CD14-positive monocyte (primary cell): ENCODE data around the gene ERLIN1. TPM values are rescaled to one million over a fixed set of nuclear protein-coding genes. Genes with fewer than 3 reads are reported as not detected.

ENCODE experiments used
- DNase-seq, 3 donors: peaks; one replicate each; pipeline ENCODE4 v3.0.0-alpha.2; 2011 to 2022
- H2AFZ ChIP-seq: 2 replicates; pipeline ENCODE4 v1.6.0; 2012; ENCODE audit warnings: mild to moderate bottlenecking, low read depth, low read length, inconsistent platforms; ENCODE audit not compliant: insufficient read depth, poor library complexity, severe bottlenecking
- H3K27ac ChIP-seq, 2 donors: 1 replicate in 1 of 2; 2 replicates in 1 of 2; pipeline ENCODE4 v1.5.1; 2012 to 2013; ENCODE audit warnings: low read length in 2 of 2, control low read depth in 1 of 2, inconsistent platforms in 1 of 2, low read depth in 1 of 2, mild to moderate bottlenecking in 1 of 2
- H3K27me3 ChIP-seq, 2 donors: one replicate each; pipeline versions ENCODE4 v1.6.0 to v1.6.1; 2011 to 2013; ENCODE audit warnings: low read length in 2 of 2; ENCODE audit not compliant: control insufficient read depth in 2 of 2, insufficient read depth in 2 of 2
- H3K36me3 ChIP-seq, 2 donors: replicated peaks in 1 of 2; 1 replicate in 1 of 2; 2 replicates in 1 of 2; pipeline versions ENCODE4 v1.5.1 to v1.6.1; 2012 to 2013; ENCODE audit warnings: low read length in 2 of 2, control low read depth in 1 of 2, inconsistent platforms in 1 of 2, mild to moderate bottlenecking in 1 of 2; ENCODE audit not compliant: insufficient read depth in 2 of 2, control insufficient read depth in 1 of 2
- H3K4me1 ChIP-seq, 2 donors: 1 replicate in 1 of 2; 2 replicates in 1 of 2; pipeline versions ENCODE4 v1.5.1 to v1.6.1; 2012 to 2013; ENCODE audit warnings: low read length in 2 of 2, control low read depth in 1 of 2, inconsistent platforms in 1 of 2, mild to moderate bottlenecking in 1 of 2, moderate library complexity in 1 of 2; ENCODE audit not compliant: insufficient read depth in 2 of 2, control insufficient read depth in 1 of 2
- H3K4me2 ChIP-seq: replicated peaks from 2 replicates; pipeline ENCODE3; 2012; ENCODE audit warnings: low read length, moderate library complexity, mild to moderate bottlenecking; ENCODE audit not compliant: poor library complexity, severe bottlenecking; ENCODE audit errors: extremely low read depth
- H3K4me3 ChIP-seq, 3 experiments: fragments of 200-600 bp in 1 of 3; sonication (generic) in 1 of 3; replicated peaks in 1 of 3; 1 replicate in 2 of 3; 2 replicates in 1 of 3; pipeline ENCODE4 v1.5.1; 2011 to 2013; ENCODE audit warnings: low read length in 3 of 3, mild to moderate bottlenecking in 3 of 3, control low read depth in 2 of 3, low read depth in 2 of 3, inconsistent platforms in 1 of 3, moderate library complexity in 1 of 3
- H3K79me2 ChIP-seq: 2 replicates; pipeline ENCODE4 v1.6.0; 2012; ENCODE audit warnings: mild to moderate bottlenecking, control low read depth, inconsistent platforms, low read length, moderate library complexity; ENCODE audit not compliant: insufficient read depth
- H3K9ac ChIP-seq: 2 replicates; pipeline ENCODE4 v1.6.0; 2017; ENCODE audit warnings: low read length, mild to moderate bottlenecking; ENCODE audit not compliant: insufficient read depth, poor library complexity, severe bottlenecking
- H3K9me3 ChIP-seq, 2 donors: replicated peaks in 1 of 2; 1 replicate in 1 of 2; 2 replicates in 1 of 2; pipeline versions ENCODE4 v1.5.1 to v1.6.1; 2012 to 2013; ENCODE audit warnings: low read length in 2 of 2, control low read depth in 1 of 2; ENCODE audit not compliant: control insufficient read depth in 1 of 2, insufficient read depth in 1 of 2
- H4K20me1 ChIP-seq: 2 replicates; pipeline ENCODE4 v1.6.0; 2012; ENCODE audit warnings: mild to moderate bottlenecking, low read length, control low read depth, moderate library complexity; ENCODE audit not compliant: insufficient read depth
- H3K27ac Mint-ChIP-seq, 7 donors: one replicate each; pipeline ENCODE4 v1.8.0; 2020; ENCODE audit warnings: mild to moderate bottlenecking in 7 of 7, mixed read lengths in 7 of 7, moderate library complexity in 6 of 7, inconsistent platforms in 2 of 7
- H3K27me3 Mint-ChIP-seq, 3 donors: one replicate each; pipeline ENCODE4 v1.8.0; 2021 to 2022; ENCODE audit warnings: low read depth in 3 of 3, mild to moderate bottlenecking in 3 of 3, mixed read lengths in 3 of 3, moderate library complexity in 3 of 3, inconsistent platforms in 1 of 3
- H3K36me3 Mint-ChIP-seq, 2 donors: one replicate each; pipeline ENCODE4 v1.8.0; 2020; ENCODE audit warnings: mixed read lengths in 2 of 2, inconsistent platforms in 1 of 2, mild to moderate bottlenecking in 1 of 2
- H3K4me1 Mint-ChIP-seq: one replicate; pipeline ENCODE4 v1.8.0; 2020; ENCODE audit warnings: mild to moderate bottlenecking, mixed read lengths
- H3K4me3 Mint-ChIP-seq, 2 donors: one replicate each; pipeline ENCODE4 v1.8.0; 2020; ENCODE audit warnings: mild to moderate bottlenecking in 2 of 2, mixed read lengths in 2 of 2, moderate library complexity in 1 of 2
- H3K9me3 Mint-ChIP-seq, 7 donors: one replicate each; pipeline ENCODE4 v1.8.0; 2020 to 2022; ENCODE audit warnings: mixed read lengths in 7 of 7, mild to moderate bottlenecking in 6 of 7, moderate library complexity in 6 of 7, inconsistent platforms in 2 of 7
- CTCF ChIP-seq: fragments of 200-600 bp; IDR thresholded peaks from one replicate; pipeline ENCODE4 v1.8.0; 2022; ENCODE audit warnings: antibody characterized with exemption, mild to moderate bottlenecking
- WGBS: methylation state at CpG from one replicate; pipeline ENCODE4 v1.1.5; 2013; ENCODE audit warnings: missing lambda C conversion rate; ENCODE audit not compliant: insufficient coverage; 5-methylcytosine and 5-hydroxymethylcytosine counted together
- intact Hi-C, 2 donors: fragments of 100-400 bp; cut with micrococcal nuclease; formaldehyde crosslinking; loops; one replicate each; pipeline versions ENCODE4 v1.15.0 to v1.15.1; 2023
- polyA plus RNA-seq, 3 donors: library from polyadenylated mRNA; depleted of rRNA in 1 of 3; unstranded in 2 of 3; stranded (reverse) in 1 of 3; fragments of 300-500 nt in 2 of 3; fragments of >200 nt in 1 of 3; fragmentation: Illumina TruSeq in 2 of 3; gene quantifications; 1 replicate in 2 of 3; 2 replicates in 1 of 3; pipeline ENCODE4 v1.2.3, GENCODE V29; 2012 to 2021

Gene ERLIN1
- polyA plus RNA-seq, 3 donors: 14.5 to 31.4 (median 18.7) TPM

- Mint-ChIP-seq H3K4me1 (peaks cover 5% of the 10 kb centered on the region), H3K36me3 (no peaks in the 10 kb centered on the region), H3K9me3 (peaks cover 0 to 7% (median 2%) of the 10 kb centered on the region in 7 donors), H3K27me3 (peaks cover 5 to 7% (median 5%) of the 10 kb centered on the region in 3 donors), H3K27ac (no peak overlapping the region), H3K4me3 (no peak overlapping the region)
- H2AFZ ChIP-seq: no peak overlapping the region
- H3K36me3 ChIP-seq: no peaks in the 10 kb centered on the region
- H3K27me3 ChIP-seq: no peaks in the 10 kb centered on the region
- H3K27ac ChIP-seq: no peak overlapping the region
- no peak overlapping the region for H3K4me2 ChIP-seq
- no CpG with 5 or more reads among the region's 5 CpGs for WGBS
- no peak for TF ChIP-seq CTCF
- no peak for DNase-seq
- H3K4me1 ChIP-seq: no peaks in the 10 kb centered on the region
- no peaks in the 10 kb centered on the region for H3K79me2 ChIP-seq
- no peak overlapping the region for H3K4me3 ChIP-seq
- intact Hi-C loops: no loop called here
- H3K9ac ChIP-seq: no peak overlapping the region
- H4K20me1 ChIP-seq: no peaks in the 10 kb centered on the region
- H3K9me3 ChIP-seq: no peaks in the 10 kb centered on the region
Observed at GRCh38 chr10:100104300-100104699, 81.5 kb downstream of the ERLIN1 start.

GRCh38 chr10:100103581-100103980 is 82.2 kb downstream of the ERLIN1 start:
- Histone ChIP-seq H3K4me3 (no peak overlapping the region), H3K4me2 (no peak overlapping the region), H3K9ac (no peak overlapping the region), H3K79me2 (no peaks in the 10 kb centered on the region), H3K36me3 (no peaks in the 10 kb centered on the region), H3K4me1 (no peaks in the 10 kb centered on the region), H4K20me1 (no peaks in the 10 kb centered on the region), H3K27ac (no peak overlapping the region), H3K9me3 (no peaks in the 10 kb centered on the region), H2AFZ (no peak overlapping the region), H3K27me3 (no peaks in the 10 kb centered on the region)
- peaks cover 0 to 10% (median 2%) of the 10 kb centered on the region in 7 donors for H3K9me3 Mint-ChIP-seq
- no peak overlapping the region for H3K4me3 Mint-ChIP-seq
- no peak for TF ChIP-seq CTCF
- DNase-seq: no peak
- peaks cover 5% of the 10 kb centered on the region for H3K4me1 Mint-ChIP-seq
- WGBS: no CpG with 5 or more reads among the region's 5 CpGs
- no peaks in the 10 kb centered on the region for H3K36me3 Mint-ChIP-seq
- no peak overlapping the region for H3K27ac Mint-ChIP-seq
- peaks cover 4 to 5% (median 4%) of the 10 kb centered on the region in 3 donors for H3K27me3 Mint-ChIP-seq
- intact Hi-C loops: no loop called here
